Heart left ventricle (tissue), 16 donors: ENCODE results near the gene ZNF281. TPM values are rescaled to one million over a fixed set of nuclear protein-coding genes. Genes with fewer than 3 reads are reported as not detected.

ENCODE experiments used
- ATAC-seq, 4 donors: fragments of 200-7000 bp; cut with Tn5 transposase; one replicate each; pipeline ENCODE4 v1.9.1; 2020 to 2022; ENCODE audit warnings: moderate library complexity in 4 of 4, mild to moderate bottlenecking in 3 of 4, moderate number of reproducible peaks in 1 of 4
- DNase-seq, 5 donors: peaks; one replicate each; pipeline ENCODE4 v3.0.0-alpha.2; 2020
- H3K27ac ChIP-seq, 12 donors: fragments of 200-600 bp; sonication (generic) in 4 of 12; one replicate each; pipeline versions ENCODE4 v1.5.0 to v1.8.0; 2016 to 2022; ENCODE audit warnings: mild to moderate bottlenecking in 2 of 12
- H3K27me3 ChIP-seq, 9 donors: fragments of 200-600 bp; sonication (generic) in 2 of 9; one replicate each; pipeline versions ENCODE4 v1.5.1 to v1.8.0; 2016 to 2022; ENCODE audit warnings: mild to moderate bottlenecking in 3 of 9
- H3K36me3 ChIP-seq, 9 donors: fragments of 200-600 bp; sonication (generic) in 2 of 9; one replicate each; pipeline versions ENCODE4 v1.5.0 to v1.8.0; 2018 to 2022; ENCODE audit warnings: mild to moderate bottlenecking in 2 of 9
- H3K4me1 ChIP-seq, 12 donors: fragments of 200-600 bp; sonication (generic) in 4 of 12; one replicate each; pipeline versions ENCODE4 v1.5.0 to v1.8.0; 2016 to 2022; ENCODE audit warnings: mild to moderate bottlenecking in 3 of 12
- H3K4me3 ChIP-seq, 12 donors: fragments of 200-600 bp; sonication (generic) in 4 of 12; one replicate each; pipeline versions ENCODE4 v1.5.0 to v1.8.0; 2017 to 2022; ENCODE audit warnings: mild to moderate bottlenecking in 9 of 12, moderate library complexity in 4 of 12
- H3K9me3 ChIP-seq, 12 donors: fragments of 200-600 bp; sonication (generic) in 4 of 12; one replicate each; pipeline versions ENCODE4 v1.5.0 to v1.8.0; 2016 to 2022; ENCODE audit warnings: mild to moderate bottlenecking in 1 of 12
- POLR2A ChIP-seq, 2 donors: fragments of 450-650 bp; IDR thresholded peaks; one replicate each; pipeline ENCODE4 v1.6.1; 2017; ENCODE audit warnings: antibody characterized with exemption in 2 of 2, mild to moderate bottlenecking in 2 of 2, moderate library complexity in 2 of 2
- WGBS, 4 donors: extraction: QIAGEN DNeasy Blood & Tissue Kit in 2 of 4; methylation state at CpG; one replicate each; pipeline versions ENCODE4 v1.1.5 to v1.1.7; 2013 to 2018; 5-methylcytosine and 5-hydroxymethylcytosine counted together
- intact Hi-C, 10 donors: fragments of 100-400 bp; cut with DNase I; formaldehyde crosslinking; loops; one replicate each; pipeline versions ENCODE4 v1.11.1 to v1.14.2; 2022
- polyA plus RNA-seq, 2 donors: library from polyadenylated mRNA; stranded (reverse); fragments of 200-250 nt; gene quantifications; one replicate each; pipeline ENCODE4 v1.2.3, GENCODE V29; 2013
- total RNA-seq, 9 donors: library from RNA; depleted of rRNA in 2 of 9; stranded (reverse); fragments of >200 nt in 2 of 9; fragmentation: NEBNext Ultra II Directional in 3 of 9; extraction: Animal tissue kit (Norgen Biotek cat#: 25700) in 3 of 9; gene quantifications; one replicate each; pipeline versions ENCODE4 v1.1.0 to v1.2.4, GENCODE V29; 2016 to 2023
- TF ChIP-seq, protein P1 (sequence below), 12 donors: fragments of 200-600 bp; sonication (generic) in 4 of 12; IDR thresholded peaks; one replicate each; pipeline versions ENCODE4 v1.5.0 to v1.8.0; 2018 to 2022; ENCODE audit warnings: antibody characterized with exemption in 12 of 12, mild to moderate bottlenecking in 5 of 12
- donor health status: ischemic (EF 13 %, LVEDD 7.1; RV severe dilation, severe dysfunction).
- donor health status: healthy with polysubstance abuse.
- donor health status: DM: no; HTN: yes; CAD: no.
- donor health status: DM: no; HTN: no; CAD: no.
- donor health status: ischemic (EF 25% LVEDD 6.9; RV normal size, moderate dysfunction).
- donor health status: ischemic (EF 25% LVEDD 5.7; RV mildly dilated, moderate dysfunction).
- donor health status: healthy.
- donor health status: DM: yes; HTN: yes; CAD: no.
- donor health status: ischemic (EF 35%, LVEDD 5.7; RV mildly dilated, moderate dysfunction).
- donor health status: nonischemic (EF 11% LVEDD 7.7; RV severe dilation, severe dysfunction).
- donor health status: DM: yes; HTN: yes; CAD: no.
- donor health status: PGD.
- donor health status: ischemic (EF 29% LVEDD 5.4; RV normal size, mild dysfunction).
- donor health status: nonischemic (EF 23%, LVEDD 6.1; RV moderate dilation, normal function).

ZNF281 gene
- total and polyA plus RNA-seq, 11 donors, result 3.1 to 10.6 (median 8.8) TPM

DNA sequence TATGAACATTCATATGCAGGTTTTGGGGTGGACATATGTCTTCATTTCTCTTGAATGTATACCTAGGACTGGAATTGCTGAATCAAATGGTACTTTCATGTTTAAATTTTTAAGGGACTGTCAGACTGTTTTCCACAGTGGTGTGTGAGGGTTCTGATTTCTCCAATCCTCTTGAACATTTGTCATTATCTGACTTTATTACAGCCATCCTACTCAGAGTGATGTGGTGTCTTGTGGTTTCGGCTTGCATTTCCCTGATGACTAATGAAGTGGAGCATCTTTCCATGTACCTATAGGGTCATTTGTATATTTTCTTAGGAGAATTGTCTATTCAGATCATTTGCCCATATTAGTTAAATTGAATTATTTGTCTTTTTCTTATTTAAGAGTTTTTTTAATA, 35.4 kb upstream of the ZNF281 start:
- no peaks in the 10 kb centered on the region for H3K4me1 ChIP-seq
- H3K4me3 ChIP-seq, result no peak overlapping the region
- no peaks in the 10 kb centered on the region for H3K36me3 ChIP-seq
- no peak overlapping the region for H3K27ac ChIP-seq
- H3K27me3 ChIP-seq, result no peaks in the 10 kb centered on the region
- DNase-seq, result no peak
- ATAC-seq, result no peak
- intact Hi-C loops, result no loop called here
- no peaks in the 10 kb centered on the region for H3K9me3 ChIP-seq
- TF ChIP-seq, protein P1, sequence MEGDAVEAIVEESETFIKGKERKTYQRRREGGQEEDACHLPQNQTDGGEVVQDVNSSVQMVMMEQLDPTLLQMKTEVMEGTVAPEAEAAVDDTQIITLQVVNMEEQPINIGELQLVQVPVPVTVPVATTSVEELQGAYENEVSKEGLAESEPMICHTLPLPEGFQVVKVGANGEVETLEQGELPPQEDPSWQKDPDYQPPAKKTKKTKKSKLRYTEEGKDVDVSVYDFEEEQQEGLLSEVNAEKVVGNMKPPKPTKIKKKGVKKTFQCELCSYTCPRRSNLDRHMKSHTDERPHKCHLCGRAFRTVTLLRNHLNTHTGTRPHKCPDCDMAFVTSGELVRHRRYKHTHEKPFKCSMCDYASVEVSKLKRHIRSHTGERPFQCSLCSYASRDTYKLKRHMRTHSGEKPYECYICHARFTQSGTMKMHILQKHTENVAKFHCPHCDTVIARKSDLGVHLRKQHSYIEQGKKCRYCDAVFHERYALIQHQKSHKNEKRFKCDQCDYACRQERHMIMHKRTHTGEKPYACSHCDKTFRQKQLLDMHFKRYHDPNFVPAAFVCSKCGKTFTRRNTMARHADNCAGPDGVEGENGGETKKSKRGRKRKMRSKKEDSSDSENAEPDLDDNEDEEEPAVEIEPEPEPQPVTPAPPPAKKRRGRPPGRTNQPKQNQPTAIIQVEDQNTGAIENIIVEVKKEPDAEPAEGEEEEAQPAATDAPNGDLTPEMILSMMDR (IDR thresholded peaks at IDR 0.05), result no peak
- TF ChIP-seq POLR2A (IDR thresholded peaks at IDR 0.05), result no peak
- WGBS, 4 donors, result 96 to 100% (median 99%) methylated on average over 1 of the region's 1 CpG

DNA sequence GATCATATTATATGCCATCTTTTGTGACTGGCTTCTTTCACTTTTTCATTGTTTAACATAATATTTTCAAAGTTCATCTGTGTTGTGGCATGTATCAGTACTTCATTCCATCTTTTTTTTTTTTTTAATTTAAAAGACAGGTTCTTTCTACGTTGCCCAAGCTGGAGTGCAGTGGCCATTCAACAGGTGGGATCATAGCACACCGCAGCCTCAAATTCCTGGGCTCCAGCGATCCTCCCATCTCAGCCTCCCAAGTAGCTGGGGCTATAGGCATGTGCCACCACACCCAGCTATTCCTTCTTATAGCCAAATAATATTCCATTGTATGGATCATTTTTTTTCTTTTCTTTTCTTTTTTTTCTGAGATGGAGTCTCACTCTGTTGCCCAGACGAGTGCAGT, 34.6 kb upstream of the ZNF281 start:
- H3K9me3 ChIP-seq, result no peaks in the 10 kb centered on the region
- TF ChIP-seq POLR2A (IDR thresholded peaks at IDR 0.05), result no peak
- TF ChIP-seq, protein P1 (IDR thresholded peaks at IDR 0.05), result no peak
- H3K27ac ChIP-seq, result no peak overlapping the region
- no peak overlapping the region for H3K4me3 ChIP-seq
- 84 to 92% (median 89%) methylated on average over 4 of the region's 4 CpGs for WGBS, 4 donors
- intact Hi-C loops, result no loop called here
- H3K4me1 ChIP-seq, result no peaks in the 10 kb centered on the region
- H3K27me3 ChIP-seq, result no peaks in the 10 kb centered on the region
- H3K36me3 ChIP-seq, result no peaks in the 10 kb centered on the region
- ATAC-seq (no peak), DNase-seq (no peak)

DNA sequence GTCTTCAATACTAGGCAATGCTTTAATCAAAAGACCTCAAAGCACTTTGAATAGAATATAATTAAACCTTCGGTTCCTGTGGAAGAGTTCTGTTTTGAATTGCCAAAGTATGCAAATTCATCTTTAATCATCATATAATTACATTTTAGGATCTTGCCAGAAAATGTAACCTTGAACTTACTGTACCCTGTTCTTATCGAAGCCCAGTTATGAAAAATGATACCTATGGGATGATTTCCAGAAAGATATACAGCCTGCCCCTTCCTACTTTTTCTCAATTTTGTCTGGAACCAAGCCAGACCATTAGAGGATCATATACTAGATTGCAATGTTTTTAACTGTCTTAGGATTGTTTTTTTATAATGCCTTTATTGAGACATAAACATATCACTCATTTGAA, 34.0 kb upstream of the ZNF281 start:
- ATAC-seq, result no peak
- Histone ChIP-seq H3K27ac (no peak overlapping the region), H3K4me3 (no peak overlapping the region), H3K36me3 (no peaks in the 10 kb centered on the region), H3K4me1 (no peaks in the 10 kb centered on the region), H3K9me3 (no peaks in the 10 kb centered on the region), H3K27me3 (no peaks in the 10 kb centered on the region)
- WGBS, 4 donors, result 55 to 63% (median 60%) methylated on average over 2 of the region's 2 CpGs
- TF ChIP-seq POLR2A (IDR thresholded peaks at IDR 0.05), result no peak
- TF ChIP-seq, protein P1 (IDR thresholded peaks at IDR 0.05), result no peak
- DNase-seq, result no peak
- intact Hi-C loops, result no loop called here

DNA sequence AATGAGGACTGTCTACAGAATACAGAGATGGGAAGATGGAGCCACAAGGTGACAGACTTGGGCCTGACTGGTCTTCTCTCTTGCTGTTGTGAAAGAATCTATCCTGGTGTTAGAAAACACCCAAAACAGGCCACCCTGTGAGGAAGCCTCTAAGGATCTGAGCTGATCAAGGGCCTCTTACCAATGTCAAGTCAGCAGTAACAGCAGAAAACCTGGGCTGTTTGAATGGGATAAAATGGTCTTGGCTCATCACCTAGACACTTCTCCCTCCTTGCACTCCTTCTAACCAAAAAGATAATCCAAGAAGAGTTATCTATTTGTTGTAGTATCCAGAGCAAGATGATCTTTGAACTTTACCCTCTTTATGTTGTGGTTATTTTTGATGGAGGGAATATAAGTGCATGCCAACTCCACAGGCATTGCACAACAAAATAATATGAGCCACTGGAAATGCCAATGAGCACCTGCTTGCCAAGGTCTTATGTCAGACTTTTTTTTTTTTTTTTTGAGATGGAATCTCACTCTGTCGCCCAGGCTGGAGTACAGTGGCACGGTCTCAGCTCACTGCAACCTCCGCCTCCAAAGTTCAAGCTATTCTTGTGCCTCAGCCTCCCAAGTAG, 32.8 kb upstream of the ZNF281 start:
- no peak for ATAC-seq
- TF ChIP-seq, protein P1 (IDR thresholded peaks at IDR 0.05), result no peak
- TF ChIP-seq POLR2A (IDR thresholded peaks at IDR 0.05), result no peak
- intact Hi-C loops, result no loop called here
- WGBS, 4 donors, result 89 to 93% (median 93%) methylated on average over 3 of the region's 3 CpGs
- no peaks in the 10 kb centered on the region for H3K9me3 ChIP-seq
- H3K36me3 ChIP-seq, result no peaks in the 10 kb centered on the region
- H3K27ac ChIP-seq, result no peak overlapping the region
- H3K4me3 ChIP-seq, result no peak overlapping the region
- H3K4me1 ChIP-seq, result no peaks in the 10 kb centered on the region
- no peak for DNase-seq
- H3K27me3 ChIP-seq, result no peaks in the 10 kb centered on the region
